ENCODE measurements around the gene PHF21A. TPM values are rescaled to one million over a fixed set of nuclear protein-coding genes. Genes with fewer than 3 reads are reported as not detected.

PHF21A gene
- total RNA-seq, 1 experiment from 2014 or later = 8.2 TPM

- H3F3A ChIP-seq (ENCODE audit: low read length, unreplicated experiment) = no peaks in the 10 kb centered on the region
- intact Hi-C loops (cut with micrococcal nuclease) = no loop called here
- H2AFZ ChIP-seq (ENCODE audit: low read length) = no peak overlapping the region
- H3K36me3 ChIP-seq (ENCODE audit: low read depth, low read length) = no peaks in the 10 kb centered on the region; the same call in 1 of the 2 replicates
- H3K27me3 ChIP-seq (ENCODE audit: low read length) = no peaks in the 10 kb centered on the region
- no peaks in the 10 kb centered on the region for H3K9me3 ChIP-seq (ENCODE audit: low read length)
- POLR2A ChIA-PET (ENCODE audit: unreplicated experiment) = no interaction called here
- BruUV-seq (replicated peaks) = no TSS peak
- no peak overlapping the region for H3K27ac ChIP-seq (ENCODE audit: low read length)
- H3K9ac ChIP-seq (ENCODE audit: low read length) = no peak overlapping the region
- H3K4me1 ChIP-seq (ENCODE audit: insufficient read depth, low read length) = no peaks in the 10 kb centered on the region
- no peaks in the 10 kb centered on the region for H4K20me1 ChIP-seq (ENCODE audit: low read length)
- no peak for DNase-seq
- H3K9me2 ChIP-seq (replicated peaks; ENCODE audit: low read length) = no peaks in the 10 kb centered on the region
- H3K4me3 ChIP-seq (ENCODE audit: low read length) = no peak overlapping the region
- no peaks in the 10 kb centered on the region for H3K79me2 ChIP-seq (ENCODE audit: low read length)
- ATAC-seq = no peak
- TF ChIP-seq CTCF (conservative IDR thresholded peaks at IDR 0.05; ENCODE audit: low read depth, low read length) = no peak
- no peak for TF ChIP-seq EZH2 (IDR thresholded peaks at IDR 0.05; ENCODE audit: low read length, unreplicated experiment)
- no peak for TF ChIP-seq EZH2phosphoT487 (IDR thresholded peaks at IDR 0.05; ENCODE audit: borderline replicate concordance, low read length)
- no peak overlapping the region for H3K4me2 ChIP-seq (ENCODE audit: low read length)
- CTCF ChIA-PET = interaction anchor here (0.5 kb wide), 1 partner anchor 304 kb away, joined by 4 read pairs; no protein-coding TSS in a partner anchor
Observed at GRCh38 chr11:45973601-45974000, 147.7 kb downstream of the PHF21A start.

- no peak overlapping the region for H3K27ac ChIP-seq (ENCODE audit: low read length)
- POLR2A ChIA-PET (ENCODE audit: unreplicated experiment) = no interaction called here
- no peaks in the 10 kb centered on the region for H3K9me3 ChIP-seq (ENCODE audit: low read length)
- no peak overlapping the region for H3K9ac ChIP-seq (ENCODE audit: low read length)
- TF ChIP-seq EZH2phosphoT487 (IDR thresholded peaks at IDR 0.05; ENCODE audit: borderline replicate concordance, low read length) (no peak), CTCF (conservative IDR thresholded peaks at IDR 0.05; ENCODE audit: low read depth, low read length) (no peak), EZH2 (IDR thresholded peaks at IDR 0.05; ENCODE audit: low read length, unreplicated experiment) (no peak)
- H3K4me2 ChIP-seq (ENCODE audit: low read length) = no peak overlapping the region
- H3K79me2 ChIP-seq (ENCODE audit: low read length) = no peaks in the 10 kb centered on the region
- H3K36me3 ChIP-seq (ENCODE audit: low read depth, low read length) = no peaks in the 10 kb centered on the region; the same call in 1 of the 2 replicates
- no peaks in the 10 kb centered on the region for H3F3A ChIP-seq (ENCODE audit: low read length, unreplicated experiment)
- no peaks in the 10 kb centered on the region for H3K9me2 ChIP-seq (replicated peaks; ENCODE audit: low read length)
- ATAC-seq (no peak), DNase-seq (no peak)
- intact Hi-C loops (cut with micrococcal nuclease) = loop anchor here (5.0 to 10.0 kb wide), 2 partner anchors 148 to 266 kb away; no protein-coding TSS in a partner anchor
- H3K4me3 ChIP-seq (ENCODE audit: low read length) = no peak overlapping the region
- H3K4me1 ChIP-seq (ENCODE audit: insufficient read depth, low read length) = no peaks in the 10 kb centered on the region
- BruUV-seq (replicated peaks) = no TSS peak
- H4K20me1 ChIP-seq (ENCODE audit: low read length) = no peaks in the 10 kb centered on the region
- H3K27me3 ChIP-seq (ENCODE audit: low read length) = no peaks in the 10 kb centered on the region
- no peak overlapping the region for H2AFZ ChIP-seq (ENCODE audit: low read length)
- CTCF ChIA-PET = no interaction called here
Observed at GRCh38 chr11:45968901-45969300, 152.4 kb downstream of the PHF21A start.

DNA sequence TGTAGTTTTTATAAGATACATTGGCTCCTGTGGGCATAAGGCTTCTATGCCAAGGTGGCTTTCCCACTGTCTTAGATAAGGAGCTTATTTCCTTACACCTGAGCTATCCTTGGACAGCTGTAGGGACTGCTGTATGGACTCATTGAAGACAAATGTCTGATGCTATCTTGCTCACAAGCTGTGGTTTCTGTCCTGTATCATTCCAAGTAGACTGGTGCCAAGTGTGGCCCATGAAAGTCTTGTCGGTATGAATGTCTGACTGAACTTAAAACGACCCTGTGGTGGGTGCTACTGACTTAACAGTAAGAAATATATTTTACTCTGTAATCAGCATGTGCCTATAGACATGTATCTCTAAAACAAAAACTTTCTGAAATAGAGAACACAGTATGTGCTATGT is 153.7 kb downstream of the PHF21A start:
- Histone ChIP-seq H3K4me2 (ENCODE audit: low read length) (no peak overlapping the region), H2AFZ (ENCODE audit: low read length) (no peak overlapping the region), H3F3A (ENCODE audit: low read length, unreplicated experiment) (no peaks in the 10 kb centered on the region), H3K79me2 (ENCODE audit: low read length) (no peaks in the 10 kb centered on the region), H3K9me2 (replicated peaks; ENCODE audit: low read length) (no peaks in the 10 kb centered on the region), H3K36me3 (ENCODE audit: low read depth, low read length) (no peaks in the 10 kb centered on the region; the same call in 1 of the 2 replicates), H3K4me1 (ENCODE audit: insufficient read depth, low read length) (no peaks in the 10 kb centered on the region), H3K27me3 (ENCODE audit: low read length) (no peaks in the 10 kb centered on the region), H3K27ac (ENCODE audit: low read length) (no peak overlapping the region), H3K4me3 (ENCODE audit: low read length) (no peak overlapping the region), H3K9ac (ENCODE audit: low read length) (no peak overlapping the region), H4K20me1 (ENCODE audit: low read length) (no peaks in the 10 kb centered on the region), H3K9me3 (ENCODE audit: low read length) (no peaks in the 10 kb centered on the region)
- POLR2A ChIA-PET (ENCODE audit: unreplicated experiment) = no interaction called here
- CTCF ChIA-PET = no interaction called here
- no peak for ATAC-seq
- BruUV-seq (replicated peaks) = no TSS peak
- intact Hi-C loops (cut with micrococcal nuclease) = loop anchor here (5.0 to 10.0 kb wide), 2 partner anchors 150 to 267 kb away; no protein-coding TSS in a partner anchor
- TF ChIP-seq EZH2 (IDR thresholded peaks at IDR 0.05; ENCODE audit: low read length, unreplicated experiment) (no peak), CTCF (conservative IDR thresholded peaks at IDR 0.05; ENCODE audit: low read depth, low read length) (no peak), EZH2phosphoT487 (IDR thresholded peaks at IDR 0.05; ENCODE audit: borderline replicate concordance, low read length) (no peak)
- DNase-seq = no peak
